K562 (cell line): ENCODE results near the gene MPST. TPM values are rescaled to one million over a fixed set of nuclear protein-coding genes. Genes with fewer than 3 reads are reported as not detected.

Experiments used
- ATAC-seq: fragments of 200-7000 bp; cut with Tn5 transposase; 3 replicates; pipeline ENCODE4 v1.9.1; 2020; ENCODE audit warnings: moderate library complexity
- BruUV-seq: library from RNA; stranded (reverse); fragments of 400-500 nt; replicated peaks from 2 replicates; lab custom pipeline; 2021; lab: Mats Ljungman, UMichigan
- CTCF ChIA-PET: fragments of 300-600 bp; formaldehyde crosslinking; extraction: SDS; loops from one replicate; lab custom pipeline; 2021; ENCODE audit warnings: low intra/inter-chr PET ratio; lab: Yijun Ruan, JAX
- POLR2A ChIA-PET: fragments of 300-600, 350-650 bp; sonication (Branson Sonifier 250); formaldehyde crosslinking; extraction: SDS; loops from one replicate; lab custom pipeline; 2021; ENCODE audit warnings: antibody characterized with exemption, inconsistent platforms; lab: Yijun Ruan, JAX
- DNase-seq, 4 experiments: peaks; one replicate each; pipeline versions ENCODE4 v3.0.0 to v3.0.0-alpha.2; 2011 to 2018; ENCODE audit warnings: low spot score in 3 of 4, mixed read lengths in 3 of 4; ENCODE audit errors: extremely low read depth in 1 of 4
- FAIRE-seq: peaks from 2 replicates; lab custom pipeline; 2011; peaks lifted over from hg19 to GRCh38; lab: Jason Lieb, UNC
- H2AFZ ChIP-seq: 2 replicates; pipeline ENCODE4 v1.6.0; 2011; ENCODE audit warnings: low read depth, low read length, control low read depth, inconsistent platforms
- H3K27ac ChIP-seq: fragments of 200-600 bp; 3 replicates; pipeline ENCODE4 v1.8.0; 2011; ENCODE audit warnings: low read depth, mild to moderate bottlenecking, control low read depth, inconsistent platforms, low read length, moderate library complexity, mixed read lengths; ENCODE audit errors: extremely low read depth
- H3K27me3 ChIP-seq, 2 experiments: fragments of 300-600 bp in 1 of 2; 2 replicates in 1 of 2; 3 replicates in 1 of 2; pipeline versions ENCODE4 v1.6.0 to v1.8.0; 2011; ENCODE audit warnings: inconsistent platforms in 2 of 2, low read length in 2 of 2, mild to moderate bottlenecking in 1 of 2, mixed read lengths in 1 of 2, moderate library complexity in 1 of 2; ENCODE audit not compliant: control insufficient read depth in 2 of 2, insufficient read depth in 2 of 2
- H3K36me3 ChIP-seq: fragments of 300-600 bp; 3 replicates; pipeline ENCODE4 v1.8.0; 2011; ENCODE audit warnings: mild to moderate bottlenecking, low read length, inconsistent platforms; ENCODE audit not compliant: control insufficient read depth, insufficient read depth
- H3K4me1 ChIP-seq, 2 experiments: fragments of 200-600 bp in 1 of 2; replicated peaks in 1 of 2; 2 replicates in 1 of 2; 3 replicates in 1 of 2; pipeline versions ENCODE4 v1.5.1 to v1.8.0; 2011; ENCODE audit warnings: inconsistent platforms in 2 of 2, low read length in 2 of 2, mild to moderate bottlenecking in 1 of 2, mixed read lengths in 1 of 2, moderate library complexity in 1 of 2; ENCODE audit not compliant: control insufficient read depth in 2 of 2, insufficient read depth in 2 of 2
- H3K4me2 ChIP-seq: 2 replicates; pipeline ENCODE4 v1.6.1; 2011; ENCODE audit warnings: low read length, control low read depth, inconsistent platforms, mixed read lengths; ENCODE audit not compliant: insufficient read depth
- H3K4me3 ChIP-seq: fragments of 200-600 bp; sonication (generic), shearing (Covaris generic); 2 replicates; pipeline ENCODE4 v1.5.1; 2016; ENCODE audit warnings: control low read depth, inconsistent platforms
- H3K79me2 ChIP-seq: fragments of 200-600 bp; 3 replicates; pipeline ENCODE4 v1.8.0; 2011; ENCODE audit warnings: low read length, inconsistent platforms; ENCODE audit not compliant: control insufficient read depth, insufficient read depth
- H3K9ac ChIP-seq, 2 experiments: 2 replicates each; pipeline versions ENCODE4 v1.6.0 to v1.6.1; 2011; ENCODE audit warnings: low read depth in 2 of 2, low read length in 2 of 2, control low read depth in 1 of 2, inconsistent platforms in 1 of 2, mild to moderate bottlenecking in 1 of 2, mixed read lengths in 1 of 2; ENCODE audit not compliant: insufficient read depth in 1 of 2
- H3K9me1 ChIP-seq: one replicate; pipeline ENCODE4 v1.6.0; 2011; ENCODE audit warnings: inconsistent platforms, mild to moderate bottlenecking, low read length, moderate library complexity; ENCODE audit not compliant: control insufficient read depth, insufficient read depth
- H3K9me3 ChIP-seq: replicated peaks from 2 replicates; pipeline ENCODE4 v1.5.1; 2011; ENCODE audit warnings: low read depth, low read length, inconsistent platforms; ENCODE audit not compliant: control insufficient read depth, insufficient read depth
- H4K20me1 ChIP-seq: replicated peaks from 2 replicates; pipeline ENCODE4 v1.6.1; 2011; ENCODE audit warnings: low read length, inconsistent platforms, mixed read lengths; ENCODE audit not compliant: control insufficient read depth, insufficient read depth
- ATF1 ChIP-seq, 2 experiments: fragments of 450-650 bp in 1 of 2; IDR thresholded peaks; 2 replicates each; pipeline ENCODE4 v1.6.1; 2016; ENCODE audit warnings: missing compliant biosample characterization in 1 of 2, missing genetic modification characterization in 1 of 2
- E2F1 ChIP-seq: sonication (generic); formaldehyde crosslinking; IDR thresholded peaks from 2 replicates; pipeline ENCODE4 v1.8.1; 2023; ENCODE audit warnings: mild to moderate bottlenecking, missing genetic modification reagents, moderate library complexity
- ESRRB ChIP-seq: fragments of 250-450 bp; sonication (Bioruptor Pico); IDR thresholded peaks from 2 replicates; pipeline ENCODE4 v1.5.0; 2020; ENCODE audit warnings: mild to moderate bottlenecking, moderate library complexity, borderline replicate concordance
- FOXK2 ChIP-seq, 2 experiments: fragments of 450-650 bp; IDR thresholded peaks in 1 of 2; conservative IDR thresholded peaks in 1 of 2; 2 replicates each; pipeline ENCODE4 v1.6.1; 2016; ENCODE audit warnings: low read depth in 2 of 2, mild to moderate bottlenecking in 1 of 2
- HSF4 ChIP-seq: fragments of 250-450 bp; sonication (Bioruptor Pico); IDR thresholded peaks from 2 replicates; pipeline ENCODE4 v2.1.2; 2022; ENCODE audit warnings: mild to moderate bottlenecking, moderate library complexity, borderline replicate concordance
- KDM2B ChIP-seq: fragments of 250-450 bp; sonication (Bioruptor Pico); IDR thresholded peaks from 2 replicates; pipeline ENCODE4 v1.8.0; 2021; ENCODE audit warnings: mild to moderate bottlenecking, moderate library complexity
- NELFE ChIP-seq: IDR thresholded peaks from 2 replicates; pipeline ENCODE4 v1.6.1; 2011; ENCODE audit warnings: mild to moderate bottlenecking; ENCODE audit not compliant: insufficient read depth, insufficient read length
- POLR2G ChIP-seq: fragments of 200-400 bp; formaldehyde crosslinking; IDR thresholded peaks from 2 replicates; pipeline ENCODE4 v1.6.1; 2017; ENCODE audit warnings: low read depth, mild to moderate bottlenecking, antibody characterized with exemption, low read length, moderate library complexity
- SMAD2 ChIP-seq: fragments of 150-350 bp; IDR thresholded peaks from 2 replicates; pipeline ENCODE4 v1.6.1; 2014; ENCODE audit warnings: low read depth, mild to moderate bottlenecking, low read length
- ZNF696 ChIP-seq: fragments of 250-450 bp; sonication (Bioruptor Pico); conservative IDR thresholded peaks from 2 replicates; pipeline ENCODE4 v1.4.0; 2020; ENCODE audit warnings: mild to moderate bottlenecking, moderate library complexity
- WGBS: fragments of 100-300 bp; shearing (Covaris generic); methylation state at CpG from one replicate; pipeline ENCODE4 v1.1.6; 2016; ENCODE audit warnings: low coverage, mixed read lengths; ENCODE audit not compliant: insufficient coverage; ENCODE audit errors: missing lambda C conversion rate; 5-methylcytosine and 5-hydroxymethylcytosine counted together
- in situ Hi-C: fragments of 300-500 bp; cut with MboI; formaldehyde crosslinking; loops from 4 replicates; pipeline ENCODE4 v1.15.0; 2018; ENCODE audit warnings: inconsistent platforms, mixed read lengths
- intact Hi-C: fragments of 100-400 bp; cut with micrococcal nuclease; formaldehyde crosslinking; loops from 2 replicates; pipeline ENCODE4 v1.14.2; 2022
- polyA plus RNA-seq, 8 experiments: library from polyadenylated mRNA; depleted of rRNA in 4 of 8; stranded (reverse) in 5 of 8; unstranded in 3 of 8; fragments of >200 nt; fragmentation: Nextera tagmentation in 2 of 8; fragmentation: Illumina TruSeq in 1 of 8; extraction: Ambion mirVana in 2 of 8; extraction: Trizol in 1 of 8; gene quantifications; 2 replicates each; pipeline versions ENCODE4 v1.2.1 to v1.2.3, GENCODE V29; 2011 to 2014; ENCODE audit warnings: inconsistent platforms in 1 of 8, missing spikeins in 1 of 8
- total RNA-seq, 7 experiments: library from RNA; depleted of rRNA in 6 of 7; stranded (reverse); fragments of >200 nt in 6 of 7; fragmentation: Illumina TruSeq in 2 of 7; extraction: Trizol in 2 of 7; gene quantifications; 2 replicates each; pipeline versions ENCODE4 v1.2.1 to v1.2.3, GENCODE V29; 2011 to 2021; ENCODE audit warnings: low replicate concordance in 1 of 7

The MPST gene
- total and polyA plus RNA-seq, 9 of the 15 experiments (the other 6 are each of a cell fraction or from before 2014, with no cell fraction given), result 0.65 to 104 (median 24.3) TPM

DNA sequence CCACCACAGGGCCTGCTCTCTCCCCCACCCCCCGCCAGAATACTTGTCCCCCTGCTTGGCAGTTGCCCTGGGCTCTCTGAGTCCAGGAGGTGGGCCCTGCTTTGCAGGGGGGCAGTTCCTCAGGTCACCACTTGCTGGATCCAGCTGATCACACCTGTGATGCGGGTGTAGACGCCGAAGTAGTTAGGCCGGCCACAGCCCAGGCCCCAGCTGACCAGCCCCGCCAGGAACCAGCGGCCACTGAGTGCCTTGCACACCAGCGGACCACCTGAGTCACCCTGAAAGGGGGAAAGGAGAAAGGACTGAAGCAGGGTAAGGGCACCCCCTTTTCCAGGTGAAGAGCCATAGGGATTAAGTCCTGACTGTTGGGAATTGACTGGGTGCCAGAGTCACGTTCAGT lies 46.4 kb downstream of the MPST start (continued):
- TF ChIP-seq HSF4 (CRISPR knock-in tag) (no peak), POLR2G (no peak), ATF1 (CRISPR knock-in tag; IDR thresholded peaks at IDR 0.05) (no peak), ATF1 (tag; IDR thresholded peaks at IDR 0.05) (no peak), E2F1 (CRISPR knock-in tag) (no peak), KDM2B (CRISPR knock-in tag) (no peak), ESRRB (no peak)

- POLR2A ChIA-PET, result no interaction called here
- in situ Hi-C loops, result no loop called here
- H3K9me1 ChIP-seq, result no peaks in the 10 kb centered on the region
These were observed 47.9 kb downstream of the MPST start for GRCh38 chr22:37067428-37067827.

More at GRCh38 chr22:37067428-37067827, 47.9 kb downstream of the MPST start:
- Histone ChIP-seq H3K4me3 (no peak overlapping the region), H4K20me1 (no peaks in the 10 kb centered on the region), H3K9ac (no peak overlapping the region), H3K36me3 (no peaks in the 10 kb centered on the region), H2AFZ (no peak overlapping the region), H3K9me3 (no peaks in the 10 kb centered on the region), H3K27me3 (peaks cover 2 to 52% of the 10 kb centered on the region in 2 experiments; a peak in 4 of 5 replicates), H3K4me1 (no peaks in the 10 kb centered on the region), H3K4me2 (no peak overlapping the region), H3K27ac (no peak overlapping the region), H3K79me2 (no peaks in the 10 kb centered on the region)
- no peak for ATAC-seq
- no peak for FAIRE-seq
- CTCF ChIA-PET, result no interaction called here
- DNase-seq, result no peak
- 5% methylated on average over 8 of the region's 10 CpGs for WGBS
- intact Hi-C loops, result no loop called here
- TF ChIP-seq ZNF696 (CRISPR knock-in tag), result no peak
- TF ChIP-seq NELFE, result no peak
- TF ChIP-seq FOXK2 (conservative IDR thresholded peaks at IDR 0.05 in 1 of 2, IDR thresholded peaks at IDR 0.05 in 1 of 2; ENCODE audit: low read depth in 2 of 2), result no peak
- TF ChIP-seq SMAD2, result no peak
- BruUV-seq, result no TSS peak
